Forelimb muscle (tissue), 1 donor: ENCODE measurements around the gene ADAP2. TPM values are rescaled to one million over a fixed set of nuclear protein-coding genes. Genes with fewer than 3 reads are reported as not detected.

ENCODE experiments used
- polyA plus RNA-seq: library from polyadenylated mRNA; unstranded; fragments of 120-200 nt; gene quantifications from one replicate; pipeline ENCODE4 v1.2.1, GENCODE V29; 2013; ENCODE audit not compliant: insufficient read length

ADAP2 gene
- polyA plus RNA-seq, 1 donor, result 5.1 TPM

Other genes with a start within 250 kb of the ADAP2 start
- gene CRLF3, start 97.3 kb upstream of the ADAP2 start, polyA plus RNA-seq, result 10.3 TPM
- 2.9 TPM for gene ATAD5, start 90.0 kb upstream of the ADAP2 start, polyA plus RNA-seq
- gene TEFM, start 15.7 kb upstream of the ADAP2 start, polyA plus RNA-seq, result 11.5 TPM
- gene RNF135, start 49.1 kb downstream of the ADAP2 start, polyA plus RNA-seq, result 8.7 TPM
- 19.3 TPM for gene NF1, start 173.0 kb downstream of the ADAP2 start, polyA plus RNA-seq